Epithelial cell of esophagus (primary cell): Measurements from ENCODE around the gene PNMA6F.
"Not testable (repeated sequence)": the region's sequence is repeated elsewhere in the genome, so short reads cannot be mapped to it uniquely, and the experiment has no call there.

ENCODE experiments used
- DNase-seq: peaks from one replicate; pipeline ENCODE4 v3.0.0; 2010; ENCODE audit warnings: low read depth
- H3K4me3 ChIP-seq: 2 replicates; pipeline ENCODE4 v1.5.1; 2011; ENCODE audit warnings: mild to moderate bottlenecking, low read length, control low read depth
- TF ChIP-seq, protein P1 (sequence below): IDR thresholded peaks from 2 replicates; pipeline ENCODE4 v1.5.1; 2011; ENCODE audit warnings: low read depth, mild to moderate bottlenecking, low read length, control low read depth, inconsistent platforms; ENCODE audit not compliant: insufficient read depth; ENCODE audit errors: missing control alignments

The PNMA6F gene

GRCh38 chrX:153302796-153303195 is 18.8 kb downstream of the PNMA6F start:
- no peak for DNase-seq
- TF ChIP-seq, protein P1, sequence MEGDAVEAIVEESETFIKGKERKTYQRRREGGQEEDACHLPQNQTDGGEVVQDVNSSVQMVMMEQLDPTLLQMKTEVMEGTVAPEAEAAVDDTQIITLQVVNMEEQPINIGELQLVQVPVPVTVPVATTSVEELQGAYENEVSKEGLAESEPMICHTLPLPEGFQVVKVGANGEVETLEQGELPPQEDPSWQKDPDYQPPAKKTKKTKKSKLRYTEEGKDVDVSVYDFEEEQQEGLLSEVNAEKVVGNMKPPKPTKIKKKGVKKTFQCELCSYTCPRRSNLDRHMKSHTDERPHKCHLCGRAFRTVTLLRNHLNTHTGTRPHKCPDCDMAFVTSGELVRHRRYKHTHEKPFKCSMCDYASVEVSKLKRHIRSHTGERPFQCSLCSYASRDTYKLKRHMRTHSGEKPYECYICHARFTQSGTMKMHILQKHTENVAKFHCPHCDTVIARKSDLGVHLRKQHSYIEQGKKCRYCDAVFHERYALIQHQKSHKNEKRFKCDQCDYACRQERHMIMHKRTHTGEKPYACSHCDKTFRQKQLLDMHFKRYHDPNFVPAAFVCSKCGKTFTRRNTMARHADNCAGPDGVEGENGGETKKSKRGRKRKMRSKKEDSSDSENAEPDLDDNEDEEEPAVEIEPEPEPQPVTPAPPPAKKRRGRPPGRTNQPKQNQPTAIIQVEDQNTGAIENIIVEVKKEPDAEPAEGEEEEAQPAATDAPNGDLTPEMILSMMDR, result no peak
- H3K4me3 ChIP-seq, result no peak overlapping the region

DNA sequence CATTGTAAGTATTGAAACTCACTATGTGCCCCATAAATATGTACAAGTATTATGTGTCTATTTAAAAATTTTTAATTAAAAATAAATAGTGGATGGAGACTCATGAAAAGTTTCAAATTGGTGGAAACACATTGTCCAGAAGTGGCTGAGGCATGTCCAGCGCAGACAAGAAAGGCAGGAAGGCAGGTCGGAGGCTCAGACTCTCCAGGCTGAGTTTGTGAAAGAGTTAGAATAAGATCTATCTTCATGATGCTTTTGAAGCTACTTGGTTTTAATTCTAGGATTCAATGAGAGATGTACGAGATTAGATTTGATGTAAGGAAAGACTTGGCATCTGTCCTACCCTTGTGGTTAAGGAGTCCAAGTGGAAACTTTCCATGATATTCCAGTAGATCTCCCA is 19.8 kb downstream of the PNMA6F start:
- TF ChIP-seq, protein P1, result no peak
- H3K4me3 ChIP-seq, result no peak overlapping the region

DNA sequence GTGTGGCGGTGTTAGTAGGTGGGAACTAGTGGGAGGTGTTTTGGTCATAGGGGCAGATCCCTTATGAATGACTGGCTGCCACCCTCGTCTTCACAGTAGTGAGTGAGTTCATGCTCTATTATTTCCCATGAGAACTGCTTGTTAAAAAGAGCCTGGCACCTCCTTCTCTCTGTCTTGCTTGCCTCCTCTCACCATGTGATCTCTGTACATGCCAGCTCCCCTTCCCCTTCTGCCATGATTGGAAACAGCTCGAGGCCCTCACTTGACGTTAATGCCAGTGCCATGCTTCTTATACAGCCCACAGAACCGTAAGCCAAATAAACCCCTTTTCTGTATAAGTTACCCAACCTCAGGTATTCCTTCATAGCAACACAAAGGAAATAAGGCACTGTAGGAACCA is 21.7 kb downstream of the PNMA6F start:
- no peak overlapping the region for H3K4me3 ChIP-seq
- TF ChIP-seq, protein P1, result no peak
- DNase-seq, result no peak

More for the DNA sequence above, 19.8 kb downstream of the PNMA6F start:
- DNase-seq, result no peak

GRCh38 chrX:153297376-153297775 is 24.2 kb downstream of the PNMA6F start:
- no peak overlapping the region for H3K4me3 ChIP-seq
- TF ChIP-seq, protein P1, result no peak
- DNase-seq, result no peak

DNA sequence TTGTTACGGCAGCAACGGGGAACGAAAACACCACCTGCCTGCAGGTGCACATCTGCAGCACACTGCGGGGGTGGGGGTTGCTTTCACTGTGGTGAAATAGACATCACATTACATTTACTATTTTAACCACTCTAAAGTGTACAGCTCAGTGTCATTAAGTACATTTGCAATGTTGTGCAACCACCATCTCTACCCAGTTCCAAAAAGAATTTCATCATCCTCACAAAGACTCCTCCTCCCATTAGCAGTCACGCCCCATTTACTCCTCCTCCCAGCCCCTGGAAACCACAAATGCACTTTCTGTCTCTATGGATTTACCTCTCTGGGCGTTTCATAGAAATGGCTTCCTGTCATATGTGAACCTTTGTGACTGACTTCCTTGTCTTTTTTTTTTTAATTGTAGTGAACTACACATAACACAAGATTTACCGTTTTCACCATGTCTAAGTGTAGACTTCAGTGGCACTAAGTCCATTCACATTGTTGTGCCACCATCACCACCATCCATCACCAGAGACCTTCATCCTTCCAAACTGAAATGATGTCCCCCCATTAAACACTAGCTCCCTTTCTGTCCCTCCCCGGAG is 28.0 kb downstream of the PNMA6F start:
- H3K4me3 ChIP-seq, DNase-seq: not testable (repeated sequence)

- H3K4me3 ChIP-seq, DNase-seq: not testable (repeated sequence)
These were observed 32.8 kb downstream of the PNMA6F start for GRCh38 chrX:153288807-153289206.

- DNase-seq, H3K4me3 ChIP-seq: not testable (repeated sequence)
These were observed 35.9 kb downstream of the PNMA6F start for GRCh38 chrX:153285678-153286077.

DNA sequence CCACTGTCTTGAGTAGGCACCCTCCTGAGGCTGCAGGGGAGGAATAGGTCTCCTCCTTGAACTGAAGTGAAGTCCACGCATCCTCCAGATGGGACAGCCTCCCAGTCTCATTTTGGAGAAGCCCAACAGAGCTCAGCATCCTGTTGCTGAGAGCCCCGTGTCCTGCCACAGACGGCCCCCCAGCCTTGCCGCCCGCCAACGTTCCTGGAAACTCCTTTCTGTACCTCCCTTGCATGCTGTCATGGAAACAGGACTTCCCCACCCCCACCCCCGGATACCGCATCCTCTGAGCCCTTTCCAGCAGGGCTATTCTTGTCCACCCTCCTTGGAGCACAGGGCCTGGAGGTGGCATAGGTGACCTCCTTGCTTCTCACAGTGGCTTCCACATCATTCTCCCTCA is 37.6 kb downstream of the PNMA6F start:
- not testable (repeated sequence) for DNase-seq, H3K4me3 ChIP-seq

- not testable (repeated sequence) for H3K4me3 ChIP-seq
These were observed 39.8 kb downstream of the PNMA6F start for GRCh38 chrX:153281784-153282183.

GRCh38 chrX:153279304-153279703 is 42.3 kb downstream of the PNMA6F start:
- not testable (repeated sequence) for H3K4me3 ChIP-seq, DNase-seq

More at GRCh38 chrX:153281784-153282183, 39.8 kb downstream of the PNMA6F start:
- DNase-seq, result not testable (repeated sequence)

DNA sequence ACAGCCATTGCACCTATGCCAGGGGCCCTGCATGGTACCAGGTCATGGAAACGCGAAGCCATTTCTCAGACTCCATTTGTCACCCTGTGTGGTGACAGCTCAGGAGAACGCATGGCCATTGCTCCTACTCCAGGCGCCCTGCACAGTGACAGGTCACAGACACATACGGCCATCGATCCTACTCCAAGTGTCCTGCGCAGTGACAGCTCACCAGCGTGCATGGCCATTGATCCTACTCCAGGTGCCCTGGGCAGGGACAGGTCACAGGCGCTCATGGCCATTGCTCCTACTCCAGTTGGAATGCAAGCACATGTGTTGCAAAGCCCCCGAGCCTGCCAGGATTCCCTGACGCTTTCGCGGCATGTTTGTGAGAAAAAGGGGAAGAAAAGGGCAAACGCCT is 45.5 kb downstream of the PNMA6F start:
- not testable (repeated sequence) for H3K4me3 ChIP-seq, DNase-seq

DNA sequence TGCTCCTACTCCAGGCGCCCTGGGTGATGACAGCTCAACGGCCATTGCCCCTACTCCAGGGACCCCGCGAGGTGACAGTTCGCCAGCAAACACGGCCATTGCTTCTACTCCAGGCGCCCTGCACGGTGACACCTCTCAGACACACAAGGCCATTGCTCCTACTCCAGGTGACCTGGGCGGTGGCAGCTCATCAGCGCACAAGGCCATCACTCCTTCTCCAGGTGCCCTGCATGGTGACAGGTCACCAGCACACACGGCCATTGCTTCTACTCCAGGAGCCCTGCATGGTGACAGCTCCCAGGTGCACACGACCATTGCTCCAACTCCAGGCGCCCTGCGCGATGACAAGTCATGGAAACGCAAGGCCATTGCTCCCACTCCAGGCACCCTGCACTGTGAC is 46.1 kb downstream of the PNMA6F start:
- H3K4me3 ChIP-seq, DNase-seq: not testable (repeated sequence)

DNA sequence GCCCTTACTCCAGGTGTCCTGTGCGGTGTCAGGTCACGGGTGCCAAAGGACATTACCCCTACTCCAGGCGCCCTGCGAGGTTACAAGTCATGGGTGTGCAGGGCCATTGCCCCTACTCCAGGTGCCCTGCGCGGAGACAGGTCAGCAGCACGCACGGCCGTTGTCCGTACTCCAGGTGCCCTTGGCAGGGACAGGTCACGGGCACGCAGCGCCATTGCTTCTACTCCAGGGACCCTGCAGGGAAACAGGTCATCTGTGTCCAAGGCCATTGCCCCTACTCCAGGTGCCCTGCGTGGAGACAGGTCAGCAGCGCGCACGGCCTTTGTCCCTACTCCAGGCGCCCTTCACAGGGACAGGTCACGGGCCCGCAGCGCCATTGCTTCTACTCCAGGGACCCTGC is 49.0 kb downstream of the PNMA6F start:
- not testable (repeated sequence) for H3K4me3 ChIP-seq

GRCh38 chrX:153272070-153272469 is 49.5 kb downstream of the PNMA6F start:
- H3K4me3 ChIP-seq, DNase-seq: not testable (repeated sequence)

More for the DNA sequence above, 49.0 kb downstream of the PNMA6F start:
- DNase-seq, result not testable (repeated sequence)
